GM12892 (cell line): Measurements from ENCODE around the gene AP4E1.

Experiments
- DNase-seq: peaks from one replicate; pipeline ENCODE4 v3.0.0; 2011; ENCODE audit not compliant: insufficient read length
- FAIRE-seq: peaks from 2 replicates; lab custom pipeline; 2011; peaks lifted over from hg19 to GRCh38; lab: Jason Lieb, UNC
- POLR2A ChIP-seq: IDR thresholded peaks from 2 replicates; pipeline ENCODE4 v1.6.1; 2011; ENCODE audit warnings: low read depth, low read length, control low read depth
- POLR2AphosphoS5 ChIP-seq: IDR thresholded peaks from 2 replicates; pipeline ENCODE4 v1.6.1; 2011; ENCODE audit warnings: low read depth, low read length, control low read depth
- TAF1 ChIP-seq: IDR thresholded peaks from 2 replicates; pipeline ENCODE4 v1.6.1; 2011; ENCODE audit warnings: low read depth, mild to moderate bottlenecking, control low read depth, low read length, borderline replicate concordance

AP4E1 gene

DNA sequence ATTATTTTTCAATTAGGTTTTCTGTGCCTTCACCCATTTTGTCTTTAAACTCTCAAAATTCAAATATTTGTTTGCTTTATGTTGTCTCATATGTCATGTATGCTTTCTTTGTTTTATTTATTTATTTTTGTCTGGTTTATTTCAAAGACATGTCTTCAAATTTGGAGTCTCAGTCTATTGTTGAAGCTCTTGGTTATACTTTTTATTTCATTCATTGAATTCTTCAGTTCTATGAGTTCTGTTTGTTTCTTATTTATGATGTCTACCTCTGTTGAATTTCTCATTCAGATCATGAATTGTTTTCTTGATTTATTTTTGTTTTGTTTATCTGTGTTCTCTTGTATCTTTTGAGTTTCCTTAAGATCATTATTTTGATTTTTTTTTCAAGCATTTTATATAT is 55.6 kb downstream of the AP4E1 start:
- DNase-seq = no peak
- no peak for FAIRE-seq
- TF ChIP-seq POLR2A (no peak), POLR2AphosphoS5 (no peak), TAF1 (no peak)

DNA sequence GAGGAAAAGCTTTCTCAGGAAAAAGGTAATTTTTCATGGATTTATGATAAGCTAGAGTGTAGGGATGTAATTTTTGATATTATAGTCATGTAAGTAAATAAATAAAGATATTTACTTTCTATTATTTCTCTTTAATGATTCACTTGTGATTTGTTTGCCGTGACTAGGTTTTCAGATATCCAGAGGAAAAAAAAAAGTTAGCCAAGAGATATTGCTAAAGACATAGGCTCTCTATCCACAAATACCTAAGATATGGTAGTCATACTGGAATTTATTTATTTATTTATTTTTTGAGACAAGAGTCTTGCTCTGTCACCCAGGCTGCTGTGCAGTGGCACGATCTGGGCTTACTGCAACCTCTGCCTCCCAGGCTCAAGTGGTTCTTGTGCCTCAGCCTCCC is 59.9 kb downstream of the AP4E1 start:
- TF ChIP-seq TAF1 (no peak), POLR2AphosphoS5 (no peak), POLR2A (no peak)
- DNase-seq (no peak), FAIRE-seq (no peak)

GRCh38 chr15:50970524-50970923 is 62.0 kb downstream of the AP4E1 start:
- no peak for FAIRE-seq
- TF ChIP-seq POLR2AphosphoS5 (no peak), POLR2A (no peak)
- DNase-seq = no peak

- TF ChIP-seq TAF1 (no peak), POLR2AphosphoS5 (no peak), POLR2A (no peak)
- FAIRE-seq = no peak
These were observed 62.6 kb downstream of the AP4E1 start for GRCh38 chr15:50971115-50971514.

DNA sequence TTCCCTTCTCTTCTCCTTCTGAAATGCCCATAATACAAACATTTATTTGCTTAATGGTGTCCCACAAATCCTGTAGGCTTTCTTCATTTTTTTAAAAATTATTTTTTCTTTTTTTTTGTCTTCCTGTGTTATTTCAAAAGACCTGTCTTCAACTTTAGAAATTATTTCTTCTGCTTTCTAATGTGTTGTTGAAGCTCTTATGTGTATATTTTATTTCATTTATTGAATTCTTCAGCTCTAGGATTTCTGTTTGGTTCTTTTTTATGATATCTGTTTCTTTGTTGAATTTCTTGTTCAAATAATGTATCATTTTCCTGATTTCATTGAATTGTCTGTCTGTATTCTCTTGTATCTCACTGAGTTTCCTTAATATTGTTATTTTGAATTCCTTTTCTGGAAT is 63.1 kb downstream of the AP4E1 start:
- no peak for FAIRE-seq
- no peak for TF ChIP-seq POLR2A
- TF ChIP-seq TAF1 = no peak
- TF ChIP-seq POLR2AphosphoS5 = no peak
- DNase-seq = no peak

More at GRCh38 chr15:50971115-50971514, 62.6 kb downstream of the AP4E1 start:
- no peak for DNase-seq

- TF ChIP-seq POLR2A = no peak
- no peak for TF ChIP-seq POLR2AphosphoS5
- no peak for TF ChIP-seq TAF1
- FAIRE-seq = no peak
- DNase-seq = no peak
These were observed 65.1 kb downstream of the AP4E1 start for GRCh38 chr15:50973605-50974004.

- DNase-seq = no peak
- no peak for TF ChIP-seq POLR2AphosphoS5
- TF ChIP-seq TAF1 = no peak
- no peak for TF ChIP-seq POLR2A
- no peak for FAIRE-seq
These were observed 68.7 kb downstream of the AP4E1 start for GRCh38 chr15:50977162-50977561.

DNA sequence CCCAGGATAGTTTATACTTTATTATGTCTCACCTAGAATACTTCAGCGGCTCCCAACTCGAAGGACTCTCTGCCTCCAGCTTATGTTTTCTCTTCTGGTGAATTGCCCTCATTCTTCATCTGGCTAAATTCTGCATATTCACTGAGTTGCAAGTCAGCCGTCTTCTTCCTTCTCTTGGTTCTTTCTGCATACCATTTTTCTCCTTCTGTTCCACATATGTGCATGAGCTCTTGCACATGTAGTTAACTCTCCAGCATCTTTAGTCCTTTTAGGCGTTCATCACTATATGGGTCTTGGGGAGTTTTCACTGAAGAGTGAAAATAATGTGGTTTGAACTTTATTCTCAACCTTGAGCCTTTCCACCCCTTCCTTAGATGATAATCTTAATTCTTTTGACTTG is 70.1 kb downstream of the AP4E1 start:
- no peak for DNase-seq
- no peak for FAIRE-seq
- TF ChIP-seq TAF1 (no peak), POLR2A (no peak), POLR2AphosphoS5 (no peak)

GRCh38 chr15:50979041-50979440 is 70.6 kb downstream of the AP4E1 start:
- FAIRE-seq (no peak), DNase-seq (no peak)
- no peak for TF ChIP-seq TAF1

DNA sequence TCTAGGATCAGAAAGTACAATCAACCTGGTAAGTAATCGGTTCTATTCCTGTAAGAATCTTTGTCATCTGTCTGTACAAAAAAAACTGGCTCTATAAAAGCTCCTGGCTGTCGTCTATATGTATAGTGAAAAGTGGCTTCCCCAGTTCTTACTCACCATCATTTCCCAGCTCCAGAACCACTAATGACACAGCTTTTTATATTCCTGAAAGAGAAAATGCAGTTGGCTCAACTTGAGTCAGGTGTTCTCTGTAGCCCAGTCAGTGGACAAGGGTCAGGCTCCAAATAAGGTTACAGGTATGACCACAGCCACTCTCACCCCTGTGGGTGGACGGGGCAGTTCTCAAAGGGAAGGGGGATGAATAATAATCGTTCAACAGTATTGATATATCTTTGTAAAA is 85.1 kb downstream of the AP4E1 start:
- FAIRE-seq (no peak), DNase-seq (no peak)
- no peak for TF ChIP-seq POLR2AphosphoS5

DNA sequence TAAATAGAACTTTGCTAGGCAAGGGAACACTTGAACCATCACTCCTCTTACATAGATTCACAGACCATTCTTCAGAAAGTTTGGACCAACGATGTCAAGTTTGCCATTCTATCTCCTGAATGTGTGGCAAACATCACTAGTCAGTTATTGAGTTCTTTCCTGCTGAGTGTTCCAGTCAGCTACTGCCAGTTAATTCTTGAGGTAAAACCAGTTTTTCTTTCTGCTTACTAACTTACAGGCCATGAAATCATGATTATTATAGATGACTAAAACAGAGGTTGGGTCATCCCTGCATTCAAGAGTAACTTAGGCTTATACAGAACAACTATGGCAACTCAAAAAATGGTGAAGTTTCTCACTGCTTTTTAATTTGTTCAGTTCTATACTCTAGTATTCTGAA is 88.2 kb downstream of the AP4E1 start:
- TF ChIP-seq POLR2AphosphoS5 = no peak
- TF ChIP-seq TAF1 = no peak
- no peak for TF ChIP-seq POLR2A
- FAIRE-seq = no peak
- no peak for DNase-seq

DNA sequence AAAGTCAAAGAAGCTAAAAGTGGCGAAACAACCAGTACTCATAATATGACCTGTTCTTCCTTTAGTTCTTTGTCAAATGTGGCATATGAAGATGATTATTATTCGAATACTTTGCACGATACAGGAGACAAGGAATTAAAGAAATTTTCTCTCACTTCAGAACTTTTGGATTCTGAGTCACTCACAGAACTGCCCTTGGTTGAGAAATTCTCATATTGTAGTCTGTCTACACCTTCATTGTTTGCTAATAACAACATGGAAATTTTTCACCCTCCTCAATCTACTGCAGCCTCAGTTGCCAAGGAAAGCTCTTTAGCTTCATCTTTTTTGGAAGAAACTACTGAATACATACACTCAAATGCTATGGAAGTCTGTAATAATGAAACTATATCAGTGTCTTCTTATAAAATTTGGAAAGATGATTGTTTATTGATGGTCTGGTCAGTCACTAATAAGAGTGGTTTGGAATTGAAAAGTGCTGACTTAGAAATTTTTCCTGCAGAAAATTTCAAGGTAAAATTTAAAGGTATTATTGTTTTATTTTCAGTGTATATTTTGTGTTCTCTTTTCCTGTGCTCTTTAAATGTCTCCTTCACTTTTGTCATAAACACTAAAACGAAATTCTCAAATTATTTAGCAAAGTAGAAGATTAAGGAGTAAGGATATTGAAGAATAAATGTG is 89.0 kb downstream of the AP4E1 start:
- TF ChIP-seq TAF1 = no peak
- TF ChIP-seq POLR2A = no peak
- no peak for TF ChIP-seq POLR2AphosphoS5
- FAIRE-seq (no peak), DNase-seq (no peak)
